GM12873 (cell line): ENCODE measurements around the gene SPESP1.

Source experiments
- TF ChIP-seq, protein P1 (sequence below): IDR thresholded peaks from 2 replicates; pipeline ENCODE4 v1.5.1; 2012; ENCODE audit warnings: low read depth, mild to moderate bottlenecking, moderate library complexity, low read length, control low read depth; ENCODE audit not compliant: insufficient read depth; ENCODE audit errors: missing control alignments

The SPESP1 gene

DNA sequence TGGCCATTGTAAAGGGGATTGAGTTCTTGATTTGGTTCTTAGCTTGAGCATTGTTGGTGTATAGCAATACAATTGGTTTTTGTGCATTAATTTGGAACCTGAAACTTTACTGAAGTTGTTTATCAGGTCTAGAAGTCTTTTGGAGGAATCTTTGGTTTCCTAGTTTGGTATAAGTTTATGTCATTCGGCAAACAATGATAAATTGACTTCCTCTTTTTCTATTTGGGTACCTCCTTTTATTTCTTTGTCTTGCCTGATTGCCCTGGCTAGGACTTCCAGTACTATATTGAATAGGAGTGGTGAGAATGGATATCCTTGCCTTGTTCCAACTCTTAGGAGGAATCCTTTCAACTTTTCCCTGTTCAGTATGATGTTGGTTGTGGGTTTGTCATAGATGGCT lies 32.1 kb downstream of the SPESP1 start:
- TF ChIP-seq, protein P1, sequence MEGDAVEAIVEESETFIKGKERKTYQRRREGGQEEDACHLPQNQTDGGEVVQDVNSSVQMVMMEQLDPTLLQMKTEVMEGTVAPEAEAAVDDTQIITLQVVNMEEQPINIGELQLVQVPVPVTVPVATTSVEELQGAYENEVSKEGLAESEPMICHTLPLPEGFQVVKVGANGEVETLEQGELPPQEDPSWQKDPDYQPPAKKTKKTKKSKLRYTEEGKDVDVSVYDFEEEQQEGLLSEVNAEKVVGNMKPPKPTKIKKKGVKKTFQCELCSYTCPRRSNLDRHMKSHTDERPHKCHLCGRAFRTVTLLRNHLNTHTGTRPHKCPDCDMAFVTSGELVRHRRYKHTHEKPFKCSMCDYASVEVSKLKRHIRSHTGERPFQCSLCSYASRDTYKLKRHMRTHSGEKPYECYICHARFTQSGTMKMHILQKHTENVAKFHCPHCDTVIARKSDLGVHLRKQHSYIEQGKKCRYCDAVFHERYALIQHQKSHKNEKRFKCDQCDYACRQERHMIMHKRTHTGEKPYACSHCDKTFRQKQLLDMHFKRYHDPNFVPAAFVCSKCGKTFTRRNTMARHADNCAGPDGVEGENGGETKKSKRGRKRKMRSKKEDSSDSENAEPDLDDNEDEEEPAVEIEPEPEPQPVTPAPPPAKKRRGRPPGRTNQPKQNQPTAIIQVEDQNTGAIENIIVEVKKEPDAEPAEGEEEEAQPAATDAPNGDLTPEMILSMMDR, result no peak

DNA sequence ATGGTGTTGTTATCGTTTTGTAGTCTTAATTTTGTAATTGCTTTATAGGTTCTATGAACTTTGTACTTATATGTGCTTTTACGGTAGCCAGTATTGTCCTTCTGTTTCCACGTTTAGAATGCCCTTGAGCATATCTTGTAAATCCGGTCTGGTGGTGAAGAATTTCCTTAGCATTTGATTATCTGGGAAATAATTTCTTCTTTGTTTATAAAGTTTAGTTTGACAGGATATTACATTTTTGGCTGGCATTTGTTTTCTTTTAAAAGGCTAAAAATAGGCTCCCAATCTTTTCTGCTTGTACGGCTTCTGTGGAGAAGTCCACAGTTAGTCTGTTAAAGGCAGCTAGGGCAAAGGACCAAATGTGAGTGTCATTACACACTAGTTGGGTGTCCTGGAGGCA lies 36.7 kb downstream of the SPESP1 start:
- TF ChIP-seq, protein P1, result no peak

GRCh38 chr15:68967948-68968347 lies 37.6 kb downstream of the SPESP1 start:
- TF ChIP-seq, protein P1, result no peak

GRCh38 chr15:68969298-68969697 lies 39.0 kb downstream of the SPESP1 start:
- TF ChIP-seq, protein P1, result no peak

DNA sequence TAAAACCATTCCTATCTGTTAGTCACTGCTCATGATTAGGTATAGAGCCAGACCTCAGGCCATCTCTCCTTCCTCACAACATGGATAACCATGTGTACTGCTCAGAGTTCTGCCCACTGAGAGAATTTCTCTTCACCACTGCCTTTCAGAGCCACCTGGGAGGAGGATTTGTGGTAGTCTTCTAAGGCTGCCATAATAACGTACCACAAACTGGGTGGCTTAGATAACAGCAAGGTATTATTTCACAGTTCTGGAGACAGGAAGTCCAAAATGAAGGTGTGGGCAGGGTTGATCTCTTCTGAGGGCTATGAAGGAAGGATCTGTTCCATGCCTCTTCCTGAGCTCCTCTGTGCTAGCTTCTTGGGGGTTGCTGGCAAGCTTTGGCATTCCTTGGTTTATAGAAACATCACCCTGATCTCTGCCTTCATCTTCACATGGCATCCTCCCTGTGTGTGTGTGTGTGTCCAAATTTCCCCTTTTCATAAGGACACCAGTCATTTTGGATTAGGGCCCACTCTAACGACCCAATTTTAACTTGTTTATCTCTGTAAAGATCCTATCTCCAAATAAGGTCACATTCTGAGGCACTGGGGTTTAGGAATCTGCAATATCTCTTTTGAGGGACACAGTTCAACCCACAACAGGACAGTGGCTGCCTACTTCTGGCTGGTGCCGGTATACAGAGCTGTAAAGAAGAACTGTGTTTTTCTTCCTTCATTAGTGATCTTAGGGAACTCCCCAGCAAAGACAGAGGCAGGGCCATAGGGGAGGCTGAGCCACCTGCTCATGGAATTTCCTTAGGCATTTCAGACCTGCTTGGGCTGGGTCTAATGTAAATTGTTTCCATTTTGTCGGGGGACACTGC lies 42.1 kb downstream of the SPESP1 start:
- TF ChIP-seq, protein P1, result no peak

- TF ChIP-seq, protein P1, result no peak
Observed at GRCh38 chr15:68979006-68979405, 48.7 kb downstream of the SPESP1 start.

DNA sequence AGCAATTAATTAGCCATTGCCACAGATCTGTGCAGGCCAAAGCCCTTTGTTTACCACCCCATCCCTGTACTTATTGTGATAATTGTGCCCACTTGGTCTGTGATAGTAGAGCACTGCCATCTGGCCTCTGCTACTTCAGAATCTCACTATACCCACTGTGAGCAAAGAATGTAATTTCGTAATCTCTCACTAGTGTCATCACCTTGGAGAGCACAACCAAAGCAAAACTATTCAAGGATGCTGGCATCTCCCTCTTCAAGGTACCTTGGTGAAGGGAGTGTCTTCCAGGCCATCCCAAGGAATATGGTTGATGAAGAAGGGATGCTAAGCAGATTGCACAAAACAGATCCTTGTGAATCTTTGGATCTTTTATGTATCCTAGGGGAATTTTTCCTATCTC lies 49.5 kb downstream of the SPESP1 start:
- TF ChIP-seq, protein P1, result no peak
